Gastroesophageal sphincter (tissue), 4 donors: ENCODE results near the gene NMUR2. TPM values are rescaled to one million over a fixed set of nuclear protein-coding genes. Genes with fewer than 3 reads are reported as not detected.

ENCODE experiments used
- ATAC-seq: fragments of 150-250 bp; one replicate; pipeline ENCODE4 v1.9.1; 2016; ENCODE audit warnings: mild to moderate bottlenecking, moderate library complexity
- H3K27ac ChIP-seq, 4 donors: fragments of 200-600 bp; sonication (generic) in 3 of 4; 1 replicate in 3 of 4; 2 replicates in 1 of 4; pipeline ENCODE4 v1.5.1; 2016 to 2019
- H3K27me3 ChIP-seq: fragments of 200-600 bp; sonication (generic); one replicate; pipeline ENCODE4 v1.5.1; 2019
- H3K36me3 ChIP-seq, 2 donors: fragments of 200-600 bp; sonication (generic); one replicate each; pipeline ENCODE4 v1.5.1; 2019; ENCODE audit warnings: control low read depth in 1 of 2
- H3K4me1 ChIP-seq, 3 donors: fragments of 200-600 bp; sonication (generic); 1 replicate in 2 of 3; 2 replicates in 1 of 3; pipeline ENCODE4 v1.5.1; 2016 to 2019; ENCODE audit warnings: control low read depth in 2 of 3
- H3K4me3 ChIP-seq, 2 donors: fragments of 200-600 bp; sonication (generic); one replicate each; pipeline ENCODE4 v1.5.1; 2019; ENCODE audit warnings: mild to moderate bottlenecking in 1 of 2, moderate library complexity in 1 of 2
- H3K9me3 ChIP-seq, 3 donors: fragments of 200-600 bp; sonication (generic); one replicate each; pipeline ENCODE4 v1.5.1; 2017 to 2019; ENCODE audit warnings: control low read depth in 2 of 3
- CTCF ChIP-seq, 4 experiments: fragments of 200-600 bp in 2 of 4; fragments of 450-650 bp in 2 of 4; sonication (generic) in 1 of 4; IDR thresholded peaks; one replicate each; pipeline ENCODE4 v1.5.1; 2017 to 2019; ENCODE audit warnings: antibody characterized with exemption in 4 of 4, mild to moderate bottlenecking in 2 of 4, moderate library complexity in 2 of 4
- EP300 ChIP-seq: sonication (generic); formaldehyde crosslinking; IDR thresholded peaks from one replicate; pipeline ENCODE4 v1.6.1; 2017; ENCODE audit warnings: antibody characterized with exemption, mild to moderate bottlenecking
- POLR2A ChIP-seq, 2 donors: fragments of 450-650 bp; IDR thresholded peaks; one replicate each; pipeline ENCODE4 v1.6.1; 2017; ENCODE audit warnings: antibody characterized with exemption in 2 of 2, mild to moderate bottlenecking in 2 of 2, moderate library complexity in 1 of 2
- POLR2AphosphoS5 ChIP-seq: sonication (generic); formaldehyde crosslinking; IDR thresholded peaks from one replicate; pipeline ENCODE4 v1.6.1; 2017; ENCODE audit warnings: antibody characterized with exemption
- WGBS, 2 donors: methylation state at CpG; one replicate each; pipeline ENCODE4 v1.1.5; 2018; ENCODE audit warnings: low coverage in 1 of 2; 5-methylcytosine and 5-hydroxymethylcytosine counted together
- total RNA-seq, 4 donors: library from RNA; depleted of rRNA; stranded (reverse); fragments of >200 nt; gene quantifications; one replicate each; pipeline ENCODE4 v1.1.0, GENCODE V29; 2016

Gene NMUR2
- total RNA-seq, 4 donors from 2014 or later: not detected

GRCh38 chr5:152388610-152389009, 16.5 kb downstream of the NMUR2 start:
- 89 to 100% methylated on average over 1 of the region's 1 CpG for WGBS, 2 donors
- no peak overlapping the region for H3K27ac ChIP-seq

GRCh38 chr5:152380415-152381123, 24.5 kb downstream of the NMUR2 start:
- Histone ChIP-seq H3K9me3 (no peaks in the 10 kb centered on the region), H3K4me3 (no peak overlapping the region), H3K27ac (no peak overlapping the region), H3K27me3 (no peaks in the 10 kb centered on the region), H3K36me3 (no peaks in the 10 kb centered on the region), H3K4me1 (no peaks in the 10 kb centered on the region)
- no peak for ATAC-seq
- TF ChIP-seq POLR2A (IDR thresholded peaks at IDR 0.05) (no peak), POLR2AphosphoS5 (no peak), CTCF (IDR thresholded peaks at IDR 0.05) (no peak), EP300 (no peak)
- WGBS, 2 donors: 37 to 54% methylated on average over 4 to 9 of the region's 10 CpGs

More at GRCh38 chr5:152388610-152389009, 16.5 kb downstream of the NMUR2 start:
- no peak for ATAC-seq
- no peaks in the 10 kb centered on the region for H3K27me3 ChIP-seq
- peaks cover 0 to 20% (median 0%) of the 10 kb centered on the region in 3 donors for H3K9me3 ChIP-seq
- TF ChIP-seq EP300 (no peak), POLR2AphosphoS5 (no peak), CTCF (IDR thresholded peaks at IDR 0.05) (no peak), POLR2A (IDR thresholded peaks at IDR 0.05) (no peak)
- no peaks in the 10 kb centered on the region for H3K36me3 ChIP-seq
- no peak overlapping the region for H3K4me3 ChIP-seq
- no peaks in the 10 kb centered on the region for H3K4me1 ChIP-seq

GRCh38 chr5:152379331-152379730, 25.7 kb downstream of the NMUR2 start:
- 37 to 76% methylated on average over 3 of the region's 3 CpGs for WGBS, 2 donors
- Histone ChIP-seq H3K27me3 (no peaks in the 10 kb centered on the region), H3K27ac (no peak overlapping the region), H3K4me3 (no peak overlapping the region), H3K9me3 (no peaks in the 10 kb centered on the region), H3K4me1 (no peaks in the 10 kb centered on the region), H3K36me3 (no peaks in the 10 kb centered on the region)
- ATAC-seq: no peak
- no peak for TF ChIP-seq POLR2A (IDR thresholded peaks at IDR 0.05)
- no peak for TF ChIP-seq CTCF (IDR thresholded peaks at IDR 0.05)
- TF ChIP-seq POLR2AphosphoS5: no peak

GRCh38 chr5:152378730-152379129, 26.3 kb downstream of the NMUR2 start:
- Histone ChIP-seq H3K4me1 (no peaks in the 10 kb centered on the region), H3K9me3 (no peaks in the 10 kb centered on the region), H3K36me3 (no peaks in the 10 kb centered on the region), H3K4me3 (no peak overlapping the region), H3K27me3 (no peaks in the 10 kb centered on the region), H3K27ac (no peak overlapping the region)
- no peak for ATAC-seq
- TF ChIP-seq POLR2A (IDR thresholded peaks at IDR 0.05): no peak
- TF ChIP-seq CTCF (IDR thresholded peaks at IDR 0.05): no peak
- no peak for TF ChIP-seq EP300
- no peak for TF ChIP-seq POLR2AphosphoS5
- WGBS, 2 donors: 67 to 100% methylated on average over 1 to 3 of the region's 3 CpGs

GRCh38 chr5:152376886-152377285, 28.2 kb downstream of the NMUR2 start:
- Histone ChIP-seq H3K27ac (no peak overlapping the region), H3K4me3 (no peak overlapping the region), H3K36me3 (no peaks in the 10 kb centered on the region), H3K9me3 (no peaks in the 10 kb centered on the region), H3K4me1 (no peaks in the 10 kb centered on the region), H3K27me3 (no peaks in the 10 kb centered on the region)
- no peak for ATAC-seq
- 45 to 61% methylated on average over 3 to 4 of the region's 4 CpGs for WGBS, 2 donors
- TF ChIP-seq POLR2AphosphoS5: no peak
- no peak for TF ChIP-seq POLR2A (IDR thresholded peaks at IDR 0.05)
